ENCODE measurements around the gene MME.

MME gene

DNA sequence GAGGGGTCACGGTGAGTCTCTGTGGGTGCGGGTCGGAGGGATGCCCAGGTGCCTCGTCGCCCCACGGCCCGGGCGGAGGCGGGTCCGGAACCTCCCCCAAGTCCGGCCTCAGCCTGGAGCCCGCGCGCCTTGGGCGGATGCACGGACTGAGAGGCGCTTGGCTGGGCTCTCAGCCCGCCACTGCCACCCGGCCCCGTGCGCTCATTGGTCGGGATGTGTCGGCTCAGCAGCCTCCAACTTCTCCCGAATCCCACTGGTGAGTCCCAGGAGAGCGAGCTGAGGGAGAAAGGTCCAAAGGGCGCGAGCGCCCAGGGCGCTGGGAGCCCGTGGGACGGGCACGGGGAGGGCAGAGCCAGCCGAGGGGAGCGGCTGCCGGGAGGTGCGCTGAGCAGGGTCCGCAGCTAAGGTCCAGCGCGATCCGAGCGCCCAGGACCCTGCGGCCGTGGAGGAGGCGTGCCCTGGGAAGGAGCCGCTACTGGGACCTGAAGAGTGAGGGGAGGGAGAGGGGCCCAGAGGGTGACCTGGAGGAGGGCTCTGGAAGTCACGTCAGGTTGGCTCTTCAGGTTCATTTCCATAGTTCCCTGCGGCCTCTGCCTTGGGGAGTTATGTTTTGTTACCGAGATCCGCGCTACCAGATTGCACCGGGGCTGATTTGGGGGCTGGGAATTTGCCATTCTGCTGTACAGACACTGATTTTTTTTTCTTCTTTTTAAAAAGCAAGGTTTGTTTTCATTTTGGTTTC, at the start of gene MME:
Gene MME, plus strand, starts transcription at position 574 of the 742 bp plus-strand sequence. CDS start 3,849 bp downstream, outside the sequence.
- no peak for DNase-seq

DNA sequence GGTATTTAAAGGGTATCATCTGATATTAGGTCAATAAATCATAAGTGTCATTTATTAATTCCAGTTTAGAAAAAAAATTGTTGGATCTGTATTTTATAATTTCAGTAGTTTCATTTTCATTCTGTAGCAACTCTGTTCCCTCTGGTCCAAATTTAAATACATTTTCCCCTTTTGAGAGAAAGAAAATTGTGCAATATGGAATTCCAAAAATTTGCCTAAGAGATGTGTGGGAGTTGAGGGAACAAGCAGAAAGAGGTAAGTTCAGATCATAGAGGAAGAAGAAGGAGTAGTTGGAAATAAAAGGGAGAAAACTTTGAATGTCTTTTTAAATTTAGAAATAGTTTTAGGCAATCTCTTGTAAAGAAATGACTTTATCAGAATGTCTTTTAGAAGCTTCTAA, 48.9 kb upstream of the MME start:
- DNase-seq = no peak

DNA sequence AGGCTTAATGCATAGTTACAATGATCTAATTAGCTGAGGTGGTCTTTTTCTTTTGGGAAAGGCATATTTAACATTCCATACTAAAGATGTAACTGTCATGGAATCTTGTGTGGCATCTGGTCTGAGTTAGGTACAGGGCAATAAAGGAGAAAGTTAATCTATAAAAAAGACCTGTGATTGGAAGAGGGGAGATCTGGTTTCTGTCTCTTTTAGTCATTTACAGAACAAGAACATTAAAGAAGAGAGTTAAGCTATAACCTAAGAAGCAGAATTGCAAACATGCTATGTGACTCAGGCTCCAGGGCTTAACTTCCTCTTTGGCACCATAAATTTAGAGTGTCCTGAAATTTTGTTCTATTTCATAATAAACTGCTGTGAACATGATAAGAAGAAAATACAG, 47.2 kb upstream of the MME start:
- no peak for DNase-seq

DNA sequence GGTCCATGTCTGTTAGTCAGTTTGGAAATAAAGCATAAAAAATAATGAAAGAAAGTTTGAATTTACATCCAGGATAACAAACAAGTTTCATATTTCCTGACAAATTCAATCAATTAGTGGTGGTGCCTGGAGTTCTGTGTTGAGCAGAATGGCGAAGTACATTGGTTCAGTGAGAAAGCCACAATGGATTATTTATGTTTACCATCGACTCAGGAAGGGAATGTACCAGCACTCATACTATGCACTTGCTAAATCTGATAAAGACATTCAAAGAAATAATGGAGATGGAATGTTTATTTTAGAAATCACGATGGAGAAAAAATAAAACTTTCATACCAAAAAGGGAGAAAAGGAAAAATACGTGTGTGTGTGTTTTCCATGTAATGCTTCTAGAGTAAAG, 45.3 kb upstream of the MME start:
- no peak for DNase-seq

DNA sequence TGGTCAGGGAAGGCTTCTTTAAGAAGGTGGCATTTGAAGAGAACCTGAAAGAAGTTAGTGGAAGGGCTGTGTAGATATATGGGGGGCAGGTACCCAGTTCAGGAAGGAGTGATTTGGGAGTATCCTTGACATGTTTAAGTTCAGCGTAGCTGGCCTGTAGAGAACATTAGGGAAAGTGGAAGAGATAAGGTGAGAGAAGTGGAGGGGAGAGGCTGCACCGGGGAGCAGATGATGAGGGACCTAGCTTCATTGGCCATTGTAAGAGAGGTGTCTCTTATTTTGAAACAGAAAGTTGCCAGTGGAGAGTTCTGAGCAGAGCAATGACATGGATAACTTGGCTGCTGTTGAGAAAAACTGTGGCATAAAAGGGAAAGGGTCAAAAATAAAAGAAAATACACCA, 44.6 kb upstream of the MME start:
- DNase-seq = no peak

DNA sequence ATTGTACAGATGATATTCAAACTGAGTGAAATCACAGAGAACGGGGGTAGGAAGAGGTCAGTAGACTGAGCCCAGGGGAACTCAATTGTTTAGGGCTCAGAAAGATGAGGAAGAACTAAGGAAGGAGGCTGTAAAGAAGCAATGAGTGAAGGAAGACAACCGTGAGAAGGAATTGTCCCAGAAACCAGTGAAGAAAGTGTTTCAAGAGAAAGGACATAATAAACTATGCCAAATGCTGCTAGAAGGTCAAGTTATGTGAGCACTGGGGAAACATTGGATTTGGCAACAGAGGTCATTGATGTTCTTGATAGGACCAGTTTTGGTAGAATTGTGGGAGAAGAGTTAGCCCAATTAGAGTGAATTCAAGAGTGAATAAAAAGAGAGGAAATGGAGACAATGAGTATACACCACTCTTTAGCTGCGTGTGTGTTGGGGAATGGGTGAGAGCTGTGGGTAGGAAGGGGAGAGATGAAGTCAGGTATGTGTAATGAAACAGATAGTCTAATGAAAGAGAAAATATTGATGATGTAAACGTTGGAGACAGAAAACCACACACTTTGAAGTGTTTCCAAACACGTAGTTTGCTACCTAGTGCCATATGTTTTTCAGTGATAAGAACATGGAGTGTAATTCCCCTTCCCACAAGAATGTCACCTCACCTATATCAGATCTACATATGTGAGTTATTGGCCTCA, 42.5 kb upstream of the MME start:
- no peak for DNase-seq

DNA sequence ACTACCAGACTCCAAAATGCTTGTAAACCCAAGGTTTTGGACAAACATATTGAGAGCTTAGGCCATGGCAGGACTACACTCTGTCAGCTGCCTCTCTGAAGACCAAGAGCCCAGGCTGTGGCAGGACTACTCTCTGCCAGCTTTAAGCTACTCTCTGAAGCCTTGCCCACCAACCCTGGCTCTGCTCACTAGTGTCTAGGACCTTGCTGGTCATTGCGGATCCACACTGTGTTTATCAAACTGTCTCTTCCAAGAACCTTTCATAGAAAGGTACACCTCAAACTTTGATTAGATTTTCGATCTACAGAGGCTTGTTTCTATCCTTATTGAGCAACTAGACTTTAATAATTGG, 41.9 kb upstream of the MME start:
- no peak for DNase-seq

DNA sequence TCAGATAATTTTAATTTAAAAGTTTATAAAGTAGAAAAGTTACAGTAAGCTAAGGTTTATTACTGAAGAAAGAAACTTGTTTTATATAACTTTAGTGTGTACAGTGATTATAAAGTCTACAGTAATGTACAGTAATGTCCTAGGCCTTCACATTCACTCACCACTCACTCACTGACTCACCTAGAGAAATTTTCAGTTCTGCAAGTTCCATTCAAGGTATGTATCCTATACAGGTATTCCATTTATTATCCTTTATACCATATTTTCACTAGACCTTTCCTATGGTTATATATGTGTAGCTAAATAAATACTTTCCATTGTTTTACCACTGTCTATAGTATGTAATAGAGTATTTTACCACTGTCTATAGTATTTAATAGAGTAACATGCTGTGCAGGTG, 33.2 kb upstream of the MME start:
- no peak for DNase-seq

DNA sequence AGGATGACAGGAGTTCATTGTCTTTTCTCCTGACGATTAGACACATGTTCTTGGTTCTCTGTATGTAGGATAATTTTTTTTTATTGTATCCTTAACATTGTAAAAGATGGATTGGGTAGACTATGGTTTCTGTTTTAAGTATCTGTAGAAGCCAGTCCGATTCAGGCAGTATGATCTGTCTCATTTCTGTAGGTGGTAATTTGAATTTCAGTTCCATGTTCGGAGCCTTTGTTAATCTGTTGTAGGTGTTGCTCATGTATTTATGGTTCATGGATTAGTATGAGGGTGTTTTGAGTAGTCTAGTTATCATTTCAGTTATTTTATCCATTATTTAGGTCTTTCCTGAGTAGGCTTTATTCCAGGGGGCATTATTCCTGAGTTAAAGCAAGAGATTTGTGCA, 32.4 kb upstream of the MME start:
- no peak for DNase-seq

DNA sequence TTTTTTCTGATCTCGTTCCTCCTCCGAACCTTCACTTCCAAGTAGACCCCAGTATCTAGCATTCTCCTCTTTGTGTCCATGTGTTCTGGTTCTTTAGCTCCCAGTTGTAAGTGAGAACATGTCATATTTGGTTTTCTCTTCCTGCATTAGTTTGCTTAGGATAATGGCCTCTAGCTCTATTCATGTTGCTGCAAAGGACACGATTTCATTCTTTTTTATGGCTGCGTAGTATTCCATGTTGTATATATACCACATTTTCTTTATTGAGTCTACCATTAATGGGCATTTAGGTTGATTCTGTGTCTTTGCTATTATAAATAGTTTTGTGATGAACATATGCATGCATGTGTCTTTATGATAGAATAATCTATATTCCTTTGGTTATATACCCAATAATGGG, 30.2 kb upstream of the MME start:
- no peak for DNase-seq

DNA sequence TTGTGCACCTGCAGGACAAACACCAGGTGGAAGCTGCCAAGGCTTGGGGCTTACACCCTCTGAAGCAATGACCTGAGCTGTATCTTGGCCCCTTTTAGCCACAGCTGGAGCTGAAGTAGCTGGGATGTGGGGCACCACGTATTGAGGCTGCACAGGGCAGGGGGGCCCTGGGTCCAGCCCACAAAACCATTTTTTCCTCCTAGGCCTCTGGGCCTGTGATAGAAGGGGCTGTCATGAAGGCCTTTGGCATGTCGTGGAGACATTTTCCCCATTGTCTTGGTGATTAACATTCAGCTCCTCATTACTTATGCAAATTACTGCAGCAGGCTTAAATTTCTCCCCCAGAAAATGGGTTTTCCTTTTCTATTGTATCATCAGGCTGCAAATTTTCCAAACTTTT, 27.6 kb upstream of the MME start:
- DNase-seq = no peak

DNA sequence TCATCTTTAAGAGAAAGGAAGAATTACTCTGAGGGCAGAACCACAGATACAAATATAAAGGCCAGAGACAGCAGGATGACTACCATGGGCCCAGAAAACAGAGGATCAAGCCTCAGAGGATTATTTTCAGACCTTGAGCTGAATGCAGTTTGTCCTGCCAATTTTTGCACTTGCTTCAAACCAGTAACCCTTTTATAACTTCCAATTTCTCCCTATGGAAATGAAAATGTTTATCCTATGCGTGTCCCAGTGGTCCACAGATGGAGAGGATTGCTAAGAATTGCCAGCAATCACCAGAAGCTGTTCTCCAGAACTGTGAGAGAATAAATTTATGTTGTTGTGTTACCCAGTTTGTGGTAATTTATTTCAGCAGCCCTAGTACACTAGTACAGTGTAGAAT, 26.4 kb upstream of the MME start:
- no peak for DNase-seq

DNA sequence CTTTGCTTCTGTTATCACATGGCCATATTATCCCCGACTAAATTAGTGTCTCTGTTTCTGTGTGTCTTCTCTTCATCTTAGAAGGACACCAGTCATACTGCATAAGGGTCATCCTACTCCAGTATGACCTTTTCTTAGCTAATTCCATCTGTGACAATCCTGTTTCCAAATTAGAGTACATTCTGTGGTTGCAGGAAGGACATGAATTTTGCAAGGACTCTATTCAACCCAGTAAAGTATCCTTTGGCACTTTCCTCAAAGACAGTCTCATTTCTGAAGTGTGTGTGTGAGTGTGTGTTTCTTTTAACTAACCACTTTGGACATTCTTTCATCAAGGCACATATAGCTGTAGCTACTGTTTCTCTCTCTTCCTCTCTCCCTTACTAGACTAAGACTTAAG, 15.2 kb upstream of the MME start:
- no peak for DNase-seq

DNA sequence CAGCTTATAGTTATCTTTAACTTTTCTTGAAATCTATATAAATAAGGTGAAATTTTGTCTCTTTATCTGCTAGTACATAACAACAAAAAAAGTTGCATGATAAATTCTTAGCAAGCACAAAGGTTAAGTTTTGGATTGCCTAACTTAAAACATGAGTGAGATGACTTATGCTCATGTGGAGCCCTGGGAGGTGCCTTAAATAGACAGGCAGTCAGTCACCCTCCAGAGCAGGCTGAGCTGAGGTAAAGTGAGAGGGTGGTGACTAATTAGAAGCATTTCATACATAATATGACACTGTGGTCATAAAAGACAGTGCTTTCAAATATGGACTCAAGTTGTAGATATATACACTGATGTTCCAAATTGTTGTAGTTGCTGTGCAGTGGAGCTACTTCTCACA, 14.6 kb upstream of the MME start:
- DNase-seq = no peak

DNA sequence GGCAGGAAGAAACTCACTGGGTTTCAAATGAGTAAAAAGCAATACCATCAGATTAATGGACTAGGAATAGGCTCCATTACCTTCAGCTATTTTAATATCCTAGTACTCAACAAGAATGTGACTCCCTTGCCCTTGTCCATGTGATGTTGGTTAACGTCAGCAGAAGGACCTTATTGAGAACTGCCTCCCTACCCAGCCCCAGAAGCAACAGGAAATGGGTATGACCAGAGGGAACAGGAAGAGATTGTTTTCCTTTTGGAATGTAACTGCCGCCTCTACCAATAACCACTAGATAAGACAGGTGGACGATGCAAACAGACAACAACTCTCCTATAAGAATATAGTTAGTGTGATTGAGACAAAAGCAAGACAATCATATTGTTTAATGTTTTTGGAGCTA, 10.4 kb upstream of the MME start:
- DNase-seq = no peak

DNA sequence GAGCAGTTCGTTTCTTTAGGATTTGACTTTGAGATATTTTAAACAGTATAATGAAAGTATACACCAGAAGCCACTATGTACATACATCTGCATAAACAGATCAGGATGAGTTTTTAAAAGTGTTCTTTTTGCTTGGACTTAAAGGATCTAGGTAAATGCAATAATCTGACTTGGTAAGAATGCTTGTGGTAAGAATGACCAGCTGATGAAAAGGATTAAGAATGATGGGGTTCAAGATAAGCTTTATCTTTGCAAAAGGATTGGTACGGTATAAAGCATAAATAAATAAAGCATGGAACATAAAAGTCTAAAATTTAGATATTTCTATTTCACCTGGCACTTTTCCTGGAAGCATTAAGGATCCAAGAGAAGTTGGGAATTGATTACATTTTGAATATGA, 9.8 kb upstream of the MME start:
- no peak for DNase-seq

DNA sequence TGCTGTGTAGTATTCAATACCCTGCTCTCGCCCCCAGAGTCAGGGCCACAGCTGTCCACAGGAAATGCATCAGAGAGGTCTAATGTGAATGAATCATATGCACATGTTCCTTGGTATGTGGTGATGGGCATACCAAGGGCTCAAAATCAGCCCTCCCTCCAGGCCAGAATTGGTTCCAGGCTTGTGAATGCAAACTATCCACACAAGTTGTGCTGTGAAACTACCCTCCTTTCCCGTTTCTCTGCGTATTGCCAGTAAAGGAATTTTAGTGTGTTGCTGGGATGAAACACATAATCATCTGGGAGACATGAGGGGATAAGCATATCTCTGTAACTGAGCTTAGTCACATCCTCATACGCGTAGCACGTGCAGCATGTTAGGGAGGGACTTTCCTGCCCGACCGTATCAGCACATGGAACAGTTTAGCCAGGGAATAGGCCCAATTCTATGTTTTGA, 9.2 kb upstream of the MME start:
- no peak for DNase-seq

DNA sequence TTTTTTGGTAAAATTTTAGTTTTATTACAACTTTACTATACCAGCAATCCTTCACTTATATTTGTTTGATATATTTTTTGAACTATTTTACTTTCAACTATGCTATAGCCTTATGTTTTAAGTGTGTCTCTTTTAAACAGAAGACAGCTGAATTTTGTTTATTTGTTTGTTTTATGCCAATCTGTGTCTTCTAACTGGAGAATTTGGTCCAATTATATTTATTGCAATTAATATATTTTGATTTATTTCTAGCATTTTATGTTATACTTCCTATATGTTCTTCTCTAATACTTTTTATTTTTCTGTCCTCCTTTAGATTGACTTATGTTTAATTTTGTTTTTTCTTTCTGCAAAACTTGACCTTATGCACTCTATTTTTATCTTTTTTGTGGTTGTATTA, 4.9 kb upstream of the MME start:
- DNase-seq = no peak

DNA sequence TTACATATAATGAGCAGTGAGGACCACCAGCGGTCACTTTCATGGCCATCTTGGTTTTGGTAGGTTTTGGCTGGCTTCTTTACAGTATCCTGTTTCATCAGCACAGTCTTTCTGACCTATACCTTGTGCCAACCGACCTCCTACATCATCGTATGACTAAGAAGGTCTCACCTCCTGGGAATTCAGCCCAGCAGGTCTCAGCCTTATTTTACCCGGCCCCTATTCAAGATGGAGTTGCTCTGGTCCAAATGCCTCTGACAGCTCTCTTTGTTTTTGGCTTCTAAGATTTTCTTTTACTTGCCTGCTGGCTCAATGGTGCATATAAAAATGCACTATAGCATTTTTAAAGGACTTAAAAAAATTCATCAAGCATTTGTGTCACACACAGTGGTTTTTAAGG, 3.2 kb upstream of the MME start:
- DNase-seq = no peak

DNA sequence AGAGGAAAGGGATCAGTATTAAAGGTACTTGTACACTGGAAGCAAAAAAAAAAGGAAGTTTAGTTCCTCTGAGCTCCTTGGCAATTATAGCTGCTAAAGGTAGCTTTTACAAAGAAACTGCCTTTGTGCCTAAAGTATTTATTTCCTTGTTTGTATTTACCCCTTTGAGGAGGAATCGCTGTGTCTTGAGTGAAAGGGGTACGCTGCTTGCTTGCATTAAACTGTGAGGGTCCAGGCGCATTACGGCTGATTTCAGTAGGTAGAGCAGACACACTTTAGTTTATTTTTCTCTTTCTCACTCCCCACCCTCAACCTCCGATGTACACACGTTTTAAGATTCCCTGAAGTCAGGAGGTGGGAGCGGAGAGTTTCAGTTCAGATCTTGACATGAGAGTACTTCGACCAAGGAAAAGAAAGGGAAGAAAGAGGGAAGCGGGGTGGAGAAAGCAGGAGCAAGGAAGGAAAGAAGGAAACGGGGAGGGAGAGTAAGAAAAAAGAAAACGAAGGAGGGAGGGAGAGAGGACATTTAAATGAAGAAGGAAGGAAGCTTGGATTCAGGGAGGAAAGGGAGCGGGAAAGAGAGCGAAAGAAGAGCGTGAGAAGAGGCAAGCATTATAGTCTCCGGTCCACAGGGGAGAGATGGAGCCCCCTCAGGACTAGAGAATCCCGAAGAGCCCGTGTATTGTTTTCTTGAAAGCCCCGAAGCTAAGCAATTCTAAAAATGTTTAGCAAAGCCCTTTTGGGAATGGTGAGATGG, 1.2 kb upstream of the MME start:
- DNase-seq = no peak

DNA sequence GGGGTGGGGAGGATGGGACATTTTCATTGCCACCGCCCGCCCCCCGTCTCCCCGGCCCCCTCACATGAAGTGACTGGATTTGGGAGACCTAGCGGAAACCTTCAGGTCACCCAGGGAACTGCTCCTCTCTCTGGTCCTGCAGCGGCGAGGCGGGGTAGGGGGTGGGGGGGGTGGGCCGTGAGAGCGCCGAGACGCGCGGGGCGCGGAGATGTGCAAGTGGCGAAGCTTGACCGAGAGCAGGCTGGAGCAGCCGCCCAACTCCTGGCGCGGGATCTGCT, 712 bp upstream of the MME start:
- no peak for DNase-seq

DNA sequence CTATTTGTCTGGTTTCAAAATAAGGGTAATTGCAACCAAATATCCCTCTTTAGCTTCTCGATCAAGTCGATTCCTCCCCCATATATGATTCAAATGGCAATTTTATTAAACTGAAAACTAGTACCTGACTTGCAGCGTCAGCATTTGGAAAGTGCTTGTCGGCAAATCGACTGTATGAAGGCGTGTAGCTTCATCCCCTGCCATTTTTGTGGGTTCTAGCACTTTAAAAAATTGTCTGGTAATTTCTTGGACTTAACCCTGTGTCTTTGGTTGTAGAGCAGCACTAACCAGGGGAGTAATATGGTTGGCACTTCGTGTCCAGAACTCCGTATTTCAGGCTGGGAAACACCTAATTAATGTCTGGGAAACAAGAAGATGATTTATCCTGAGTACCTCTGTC, 573 bp downstream of the MME start:
- DNase-seq = no peak

DNA sequence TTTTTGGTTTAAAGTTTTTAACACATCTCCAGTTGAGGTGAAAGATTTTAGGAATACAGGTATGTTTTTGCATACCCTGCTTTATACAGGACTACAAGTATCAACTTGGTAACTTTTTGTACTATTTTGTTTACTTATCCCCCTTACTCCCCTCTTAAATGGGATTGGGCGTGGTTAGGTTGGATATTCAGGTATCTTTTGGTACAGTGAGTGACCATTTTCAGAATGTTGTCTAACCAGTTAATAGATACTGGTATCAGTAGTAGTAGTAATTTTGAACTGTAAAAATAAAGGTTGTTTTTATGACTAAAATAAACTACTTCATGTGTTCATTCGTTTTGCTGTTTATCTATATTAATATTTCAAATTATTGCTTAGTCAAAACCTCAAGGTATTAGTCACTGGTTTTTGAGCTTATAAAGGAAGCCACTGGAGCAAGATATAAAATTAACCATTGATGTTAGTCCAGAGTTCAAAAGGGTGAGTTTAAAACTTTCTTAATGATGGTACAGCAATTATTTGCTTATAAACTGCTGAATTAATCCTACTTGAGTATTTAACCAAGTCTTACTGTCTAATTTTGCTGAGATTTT, 3.3 kb downstream of the MME start:
- DNase-seq = no peak

DNA sequence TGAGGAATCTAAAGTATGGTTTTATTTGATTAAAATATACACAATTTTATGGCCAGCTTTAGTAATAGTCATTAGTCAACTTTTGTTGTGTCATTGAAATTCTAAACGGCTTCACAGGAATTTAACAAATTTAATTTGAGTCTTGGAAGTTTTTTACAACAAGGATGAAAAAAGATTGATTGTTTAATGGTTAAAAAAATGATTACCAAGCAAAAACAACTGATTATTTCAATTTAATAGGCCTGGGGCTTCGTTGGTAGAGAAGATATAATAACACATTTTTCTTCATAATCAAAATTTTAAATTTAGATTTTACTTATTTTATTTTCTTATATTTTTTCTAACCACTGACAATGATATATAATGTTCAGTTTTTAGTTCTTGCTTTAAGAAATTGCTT, 4.4 kb downstream of the MME start:
- DNase-seq = no peak

Measured in stimulated activated CD4-positive, alpha-beta T cell treated with anti-CD3 and anti-CD28 coated beads, Interleukin-15, amount 100 ng/mL, for 24 hours (primary cell).